Thoracic aorta (tissue), 2 donors: Measurements from ENCODE around the gene N4BP2L2. TPM values are rescaled to one million over a fixed set of nuclear protein-coding genes. Genes with fewer than 3 reads are reported as not detected.

Source experiments
- ATAC-seq: fragments of 150-250 bp; one replicate; pipeline ENCODE4 v1.8.0; 2017; ENCODE audit warnings: low read depth; ENCODE audit not compliant: insufficient number of reproducible peaks, low FRiP score
- DNase-seq: peaks from one replicate; pipeline ENCODE4 v3.0.0-alpha.2; 2020; ENCODE audit warnings: low spot score
- H3K27ac ChIP-seq, 2 donors: fragments of 200-600 bp; sonication (generic); 1 replicate in 1 of 2; 2 replicates in 1 of 2; pipeline ENCODE4 v1.5.1; 2016; ENCODE audit warnings: mild to moderate bottlenecking in 2 of 2, moderate library complexity in 2 of 2
- H3K27me3 ChIP-seq: fragments of 200-600 bp; sonication (generic); replicated peaks from 2 replicates; pipeline ENCODE4 v1.6.0; 2016; ENCODE audit warnings: mild to moderate bottlenecking; ENCODE audit not compliant: insufficient read depth
- H3K36me3 ChIP-seq: fragments of 200-600 bp; sonication (generic); one replicate; pipeline ENCODE4 v1.5.1; 2016
- H3K4me1 ChIP-seq, 2 donors: fragments of 200-600 bp; sonication (generic); 1 replicate in 1 of 2; 2 replicates in 1 of 2; pipeline versions ENCODE4 v1.5.1 to v1.6.0; 2016; ENCODE audit warnings: low read depth in 2 of 2, mild to moderate bottlenecking in 1 of 2; ENCODE audit not compliant: control insufficient read depth in 1 of 2
- H3K4me3 ChIP-seq: fragments of 200-600 bp; sonication (generic); 2 replicates; pipeline ENCODE4 v1.5.1; 2016; ENCODE audit warnings: mild to moderate bottlenecking
- H3K9me3 ChIP-seq: fragments of 200-600 bp; sonication (generic); 2 replicates; pipeline ENCODE4 v1.5.1; 2016
- total RNA-seq, 2 donors: library from RNA; depleted of rRNA; stranded (reverse); fragments of >200 nt; gene quantifications; one replicate each; pipeline versions ENCODE4 v1.1.0 to v1.2.3, GENCODE V29; 2016
- TF ChIP-seq, protein P1 (sequence below): fragments of 200-600 bp; sonication (generic); IDR thresholded peaks from one replicate; pipeline ENCODE4 v1.5.1; 2019; ENCODE audit warnings: antibody characterized with exemption

Gene N4BP2L2
- 100 to 1,000 TPM; 135 to 251 TPM for total RNA-seq

DNA sequence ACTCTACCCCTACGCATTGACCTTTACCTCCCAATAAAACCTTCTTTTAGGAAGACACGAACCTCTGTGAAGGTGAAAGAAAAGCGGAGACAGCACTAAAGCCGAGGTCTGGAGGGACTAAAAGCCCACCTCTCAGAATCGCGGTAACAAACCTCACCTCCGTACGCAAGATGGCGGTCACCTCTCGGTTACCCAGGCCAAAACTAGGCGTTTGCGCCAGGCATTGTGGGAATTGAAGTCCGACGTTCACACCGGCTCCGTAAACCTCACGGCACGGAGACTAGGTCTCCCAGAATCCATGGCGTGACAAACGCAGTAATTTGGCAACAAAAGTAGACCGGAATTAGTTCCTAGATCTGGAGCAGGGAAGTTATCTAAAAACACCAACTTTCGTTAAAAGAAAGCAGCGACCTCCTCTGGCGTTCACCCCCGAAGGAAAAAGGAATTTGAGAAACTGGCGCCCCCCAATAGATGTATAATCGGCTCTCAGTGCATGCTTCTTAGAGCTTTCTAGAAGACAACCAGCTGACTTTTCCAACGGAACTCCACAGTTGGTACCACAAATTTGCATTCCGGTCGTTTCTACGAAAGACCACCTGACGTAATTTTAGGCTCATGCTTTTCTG, at the start of gene N4BP2L2:
Gene N4BP2L2 (minus strand): TSS at position 175 of the 626 bp plus-strand sequence. CDS start 1,768 bp downstream, outside the sequence.
- Histone ChIP-seq H3K27me3 (peaks cover 4% of the 10 kb centered on the region), H3K27ac (peak within 1 kb of the TSS; percentile 88 to 93), H3K9me3 (no peaks in the 10 kb centered on the region), H3K4me1 (peaks cover 22 to 33% of the 10 kb centered on the region in 2 donors), H3K36me3 (no peaks in the 10 kb centered on the region), H3K4me3 (peak within 1 kb of the TSS; percentile 85)
- TF ChIP-seq, protein P1, sequence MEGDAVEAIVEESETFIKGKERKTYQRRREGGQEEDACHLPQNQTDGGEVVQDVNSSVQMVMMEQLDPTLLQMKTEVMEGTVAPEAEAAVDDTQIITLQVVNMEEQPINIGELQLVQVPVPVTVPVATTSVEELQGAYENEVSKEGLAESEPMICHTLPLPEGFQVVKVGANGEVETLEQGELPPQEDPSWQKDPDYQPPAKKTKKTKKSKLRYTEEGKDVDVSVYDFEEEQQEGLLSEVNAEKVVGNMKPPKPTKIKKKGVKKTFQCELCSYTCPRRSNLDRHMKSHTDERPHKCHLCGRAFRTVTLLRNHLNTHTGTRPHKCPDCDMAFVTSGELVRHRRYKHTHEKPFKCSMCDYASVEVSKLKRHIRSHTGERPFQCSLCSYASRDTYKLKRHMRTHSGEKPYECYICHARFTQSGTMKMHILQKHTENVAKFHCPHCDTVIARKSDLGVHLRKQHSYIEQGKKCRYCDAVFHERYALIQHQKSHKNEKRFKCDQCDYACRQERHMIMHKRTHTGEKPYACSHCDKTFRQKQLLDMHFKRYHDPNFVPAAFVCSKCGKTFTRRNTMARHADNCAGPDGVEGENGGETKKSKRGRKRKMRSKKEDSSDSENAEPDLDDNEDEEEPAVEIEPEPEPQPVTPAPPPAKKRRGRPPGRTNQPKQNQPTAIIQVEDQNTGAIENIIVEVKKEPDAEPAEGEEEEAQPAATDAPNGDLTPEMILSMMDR, result no peak
- DNase-seq, result peak; percentile 89
- peak; percentile 99 for ATAC-seq

DNA sequence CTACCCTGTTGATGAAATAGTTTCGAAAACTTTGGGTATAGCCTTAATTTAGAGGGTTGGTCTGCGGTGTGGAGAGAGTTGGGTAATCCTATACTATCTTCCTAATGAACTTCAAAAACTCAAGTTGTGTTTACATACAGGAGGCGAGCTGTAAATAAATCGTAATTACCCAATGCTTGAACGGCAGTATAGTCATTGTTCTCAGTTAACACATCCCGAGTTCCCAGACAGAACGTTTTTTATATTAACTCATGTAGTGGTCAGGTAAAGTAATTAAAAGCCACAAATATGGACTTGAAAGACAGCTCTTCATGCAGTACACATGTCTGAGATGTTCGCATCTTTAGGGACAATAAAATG, 49.2 kb upstream of the N4BP2L2 start:
- peak overlapping the region; percentile 81 to 90 for H3K27ac ChIP-seq
- H3K27me3 ChIP-seq, result no peaks in the 10 kb centered on the region
- no peaks in the 10 kb centered on the region for H3K36me3 ChIP-seq
- H3K4me1 ChIP-seq, result peaks cover 9 to 29% of the 10 kb centered on the region in 2 donors
- H3K4me3 ChIP-seq, result peak overlapping the region; percentile 79
- ATAC-seq (no peak), DNase-seq (no peak)
- TF ChIP-seq, protein P1, result no peak
- H3K9me3 ChIP-seq, result no peaks in the 10 kb centered on the region

DNA sequence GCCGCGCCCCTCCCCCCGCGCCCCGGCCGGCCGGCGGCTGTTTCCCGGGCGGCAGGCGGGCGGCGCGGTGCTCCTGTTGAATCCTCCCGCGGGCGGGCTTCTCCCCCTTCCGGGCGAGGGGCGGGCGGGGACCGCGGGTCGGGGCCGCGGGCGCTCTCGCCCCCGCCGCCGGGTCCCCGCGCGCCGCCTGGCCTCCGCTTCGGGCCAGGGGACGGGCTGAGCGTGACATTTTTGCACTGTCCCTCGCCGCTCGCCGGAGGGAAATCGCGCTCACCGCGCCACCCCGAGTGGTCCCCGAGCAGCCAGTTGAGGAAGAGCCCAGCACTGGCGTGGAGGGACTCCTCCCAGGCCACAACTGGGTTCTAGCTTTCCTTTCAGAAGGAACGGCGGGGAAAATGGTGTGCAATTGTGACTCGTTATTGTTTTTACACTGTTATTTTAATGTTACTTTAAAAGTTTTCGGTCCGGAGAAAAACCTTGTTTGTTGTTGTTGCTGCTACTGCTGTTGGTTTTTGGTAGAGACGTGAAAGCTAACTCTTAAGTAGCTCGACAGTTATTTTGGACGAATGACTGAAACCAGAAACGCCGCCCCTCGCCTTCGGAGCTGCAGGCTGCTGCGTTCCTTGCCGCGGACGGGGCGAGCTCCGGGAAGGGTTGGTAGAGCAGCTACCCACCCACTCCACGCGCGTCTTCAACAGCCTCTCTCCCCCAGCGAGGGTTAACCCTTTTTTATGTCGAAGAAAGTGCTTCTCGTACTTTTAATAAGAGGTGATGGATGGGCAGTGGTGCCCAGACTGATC, 48.6 kb upstream of the N4BP2L2 start:
- H3K36me3 ChIP-seq, result no peaks in the 10 kb centered on the region
- ATAC-seq, result peak; percentile 42

DNA sequence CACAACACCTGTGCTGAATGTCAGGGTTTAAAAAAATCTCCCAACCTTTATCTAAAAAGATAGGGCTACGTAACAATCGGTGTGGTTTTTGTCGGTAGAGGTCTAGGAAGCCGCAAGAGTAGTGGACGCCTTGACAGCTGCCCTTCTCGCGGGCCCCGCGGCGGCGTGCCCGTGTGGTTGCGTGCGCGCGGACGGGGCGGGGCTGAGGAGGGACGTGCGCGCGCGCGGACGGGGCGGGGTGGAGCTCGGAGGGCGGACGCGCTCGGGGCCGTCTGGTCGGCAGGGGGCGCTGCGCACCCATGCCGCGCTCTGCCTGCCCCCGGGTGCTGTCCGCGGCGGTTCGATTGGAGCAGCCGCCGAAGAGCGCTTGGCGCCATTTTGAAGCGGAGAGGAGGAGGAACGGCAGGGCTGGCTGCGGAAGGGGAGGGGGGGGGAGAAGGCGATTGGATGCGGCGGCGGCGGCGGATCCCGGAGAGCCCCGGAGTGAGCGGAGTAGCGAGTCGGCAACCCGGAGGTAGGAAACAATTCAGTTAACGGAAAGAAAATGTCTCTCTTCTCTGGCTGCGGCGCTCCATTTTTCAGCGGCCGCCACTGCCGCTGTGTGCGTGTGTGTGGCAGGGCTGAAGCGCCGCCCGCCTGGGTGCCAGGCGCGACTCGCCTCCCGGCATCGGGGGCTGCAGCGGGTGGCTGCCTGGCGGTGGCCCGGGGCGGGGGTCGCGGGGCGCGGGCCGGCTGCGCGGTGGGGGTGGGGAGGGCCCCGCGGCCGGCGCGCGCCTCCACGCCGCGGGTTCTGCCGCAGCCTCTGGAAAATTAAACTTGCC, 47.7 kb upstream of the N4BP2L2 start, which contains the start of gene PDS5B:
Gene PDS5B (plus strand): TSS at position 373 of the 821 bp plus-strand sequence. CDS start 62,321 bp downstream, outside the sequence.
- ATAC-seq, result peak; percentile 86
- TF ChIP-seq, protein P1, result peak; percentile 86

More for the DNA sequence above, 48.6 kb upstream of the N4BP2L2 start:
- peak; percentile 25 for DNase-seq
- Histone ChIP-seq H3K4me1 (peaks cover 9 to 26% of the 10 kb centered on the region in 2 donors), H3K27me3 (no peaks in the 10 kb centered on the region), H3K4me3 (peak overlapping the region; percentile 79), H3K9me3 (no peaks in the 10 kb centered on the region), H3K27ac (peak overlapping the region; percentile 81 to 90)
- TF ChIP-seq, protein P1, result no peak

More for the DNA sequence above, 47.7 kb upstream of the N4BP2L2 start, which contains the start of gene PDS5B:
- Histone ChIP-seq H3K36me3 (no peaks in the 10 kb centered on the region), H3K9me3 (no peaks in the 10 kb centered on the region), H3K4me3 (peak within 1 kb of the TSS; percentile 83), H3K4me1 (peaks cover 9 to 25% of the 10 kb centered on the region in 2 donors), H3K27me3 (no peaks in the 10 kb centered on the region), H3K27ac (peak within 1 kb of the TSS; percentile 86 to 90)
- peak; percentile 63 for DNase-seq
